Measurements from ENCODE around the gene ADAM8. TPM values are rescaled to one million over a fixed set of nuclear protein-coding genes. Genes with fewer than 3 reads are reported as not detected.

ADAM8 gene
- total RNA-seq, 1 experiment from 2014 or later, result 16.8 TPM

GRCh38 chr10:133270773-133271297 lies 5.8 kb downstream of the ADAM8 start:
- Mint-ChIP-seq H3K4me1 (ENCODE audit: low read depth, unreplicated experiment) (no peaks in the 10 kb centered on the region), H3K4me3 (ENCODE audit: unreplicated experiment) (no peak overlapping the region), H3K36me3 (ENCODE audit: insufficient read depth, unreplicated experiment) (no peaks in the 10 kb centered on the region), H3K27ac (ENCODE audit: unreplicated experiment) (no peak overlapping the region), H3K27me3 (ENCODE audit: insufficient read depth, unreplicated experiment) (no peaks in the 10 kb centered on the region), H3K9me3 (ENCODE audit: unreplicated experiment) (no peaks in the 10 kb centered on the region)
- no peak for DNase-seq
- no TSS peak for BruUV-seq (replicated peaks)
- Histone ChIP-seq H3K4me3 (ENCODE audit: low read depth, low read length) (no peak overlapping the region), H3K27me3 (replicated peaks; ENCODE audit: control insufficient read depth, insufficient read depth, low read length) (no peaks in the 10 kb centered on the region), H3K9me3 (no peaks in the 10 kb centered on the region), H3K4me1 (peaks cover 14% of the 10 kb centered on the region), H3K36me3 (ENCODE audit: control insufficient read depth, insufficient read depth, low read length) (no peaks in the 10 kb centered on the region)
- intact Hi-C loops (cut with micrococcal nuclease; ENCODE audit: unreplicated experiment), result no loop called here
- TF ChIP-seq CTCF (IDR thresholded peaks at IDR 0.05; ENCODE audit: insufficient read depth in 1 of 2, low read depth in 1 of 2, low read length in 1 of 2, severe bottlenecking in 1 of 2, unreplicated experiment in 1 of 2), result no peak
- ChIA-PET CTCF (no interaction called here), POLR2A (no interaction called here)

GRCh38 chr10:133270204-133270603 lies 6.5 kb downstream of the ADAM8 start:
- Mint-ChIP-seq H3K4me1 (ENCODE audit: low read depth, unreplicated experiment) (no peaks in the 10 kb centered on the region), H3K9me3 (ENCODE audit: unreplicated experiment) (no peaks in the 10 kb centered on the region), H3K27ac (ENCODE audit: unreplicated experiment) (no peak overlapping the region), H3K4me3 (ENCODE audit: unreplicated experiment) (no peak overlapping the region), H3K36me3 (ENCODE audit: insufficient read depth, unreplicated experiment) (no peaks in the 10 kb centered on the region), H3K27me3 (ENCODE audit: insufficient read depth, unreplicated experiment) (no peaks in the 10 kb centered on the region)
- DNase-seq, result no peak
- Histone ChIP-seq H3K27me3 (replicated peaks; ENCODE audit: control insufficient read depth, insufficient read depth, low read length) (no peaks in the 10 kb centered on the region), H3K9me3 (no peaks in the 10 kb centered on the region), H3K4me3 (ENCODE audit: low read depth, low read length) (no peak overlapping the region), H3K36me3 (ENCODE audit: control insufficient read depth, insufficient read depth, low read length) (no peaks in the 10 kb centered on the region), H3K4me1 (peaks cover 8% of the 10 kb centered on the region)
- intact Hi-C loops (cut with micrococcal nuclease; ENCODE audit: unreplicated experiment), result no loop called here
- no peak for TF ChIP-seq CTCF (IDR thresholded peaks at IDR 0.05; ENCODE audit: insufficient read depth in 1 of 2, low read depth in 1 of 2, low read length in 1 of 2, severe bottlenecking in 1 of 2, unreplicated experiment in 1 of 2)
- no TSS peak for BruUV-seq (replicated peaks)
- POLR2A ChIA-PET, result interaction anchor here (0.5 kb wide), 1 partner anchor 81 kb away, joined by 5 read pairs; no protein-coding TSS in a partner anchor
- CTCF ChIA-PET, result no interaction called here

GRCh38 chr10:133269367-133269766 lies 7.3 kb downstream of the ADAM8 start:
- no peak for TF ChIP-seq CTCF (IDR thresholded peaks at IDR 0.05; ENCODE audit: insufficient read depth in 1 of 2, low read depth in 1 of 2, low read length in 1 of 2, severe bottlenecking in 1 of 2, unreplicated experiment in 1 of 2)
- Histone ChIP-seq H3K4me1 (no peaks in the 10 kb centered on the region), H3K27me3 (replicated peaks; ENCODE audit: control insufficient read depth, insufficient read depth, low read length) (no peaks in the 10 kb centered on the region), H3K36me3 (ENCODE audit: control insufficient read depth, insufficient read depth, low read length) (no peaks in the 10 kb centered on the region), H3K4me3 (ENCODE audit: low read depth, low read length) (no peak overlapping the region), H3K9me3 (no peaks in the 10 kb centered on the region)
- intact Hi-C loops (cut with micrococcal nuclease; ENCODE audit: unreplicated experiment), result no loop called here
- H3K36me3 Mint-ChIP-seq (ENCODE audit: insufficient read depth, unreplicated experiment), result no peaks in the 10 kb centered on the region
- H3K9me3 Mint-ChIP-seq (ENCODE audit: unreplicated experiment), result no peaks in the 10 kb centered on the region
- POLR2A ChIA-PET, result no interaction called here
- no peaks in the 10 kb centered on the region for H3K27me3 Mint-ChIP-seq (ENCODE audit: insufficient read depth, unreplicated experiment)
- no peaks in the 10 kb centered on the region for H3K4me1 Mint-ChIP-seq (ENCODE audit: low read depth, unreplicated experiment)
- DNase-seq, result no peak
- CTCF ChIA-PET, result interaction anchor here (0.5 kb wide), 1 partner anchor 8 kb away, joined by 3 read pairs; no protein-coding TSS in a partner anchor
- H3K27ac Mint-ChIP-seq (ENCODE audit: unreplicated experiment), result no peak overlapping the region
- BruUV-seq (replicated peaks), result no TSS peak
- no peak overlapping the region for H3K4me3 Mint-ChIP-seq (ENCODE audit: unreplicated experiment)
